ENCODE results near the gene HORMAD2. TPM values are rescaled to one million over a fixed set of nuclear protein-coding genes. Genes with fewer than 3 reads are reported as not detected.
"Not testable (repeated sequence)": the region's sequence is repeated elsewhere in the genome, so short reads cannot be mapped to it uniquely, and the experiment has no call there.

The HORMAD2 gene
- polyA plus RNA-seq, 1 of the 3 experiments (the other 2 are of a cell fraction), result not detected

DNA sequence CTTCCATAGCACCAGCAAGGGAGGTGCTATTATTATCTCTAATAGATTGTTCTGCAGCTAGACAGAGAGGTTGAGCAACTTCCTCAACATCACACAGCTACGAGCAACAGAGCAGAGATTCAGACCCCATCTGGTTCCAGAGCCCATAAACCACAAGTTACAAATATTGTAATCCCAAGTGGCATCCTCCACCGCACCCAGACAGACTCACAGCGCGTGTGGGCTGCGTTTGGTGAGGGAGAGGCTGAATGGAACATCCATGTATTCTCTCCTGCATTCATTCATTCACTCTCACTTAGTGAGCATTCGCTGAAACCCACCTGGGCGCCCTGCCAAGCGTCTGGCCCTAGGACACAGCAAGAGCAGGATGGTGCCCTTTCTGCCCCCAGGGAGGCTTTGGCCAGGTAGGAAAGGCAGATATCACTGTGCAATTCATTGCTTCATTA lies 132.8 kb downstream of the HORMAD2 start:
- Histone ChIP-seq H3K4me3 (ENCODE audit: low read depth in 2 of 2, low read length in 1 of 2) (no peak overlapping the region), H3K36me3 (replicated peaks in 1 of 2; ENCODE audit: control insufficient read depth in 1 of 2, insufficient read depth in 2 of 2, low read length in 1 of 2) (no peaks in the 10 kb centered on the region), H3K9ac (no peak overlapping the region), H4K20me1 (ENCODE audit: insufficient read depth) (no peaks in the 10 kb centered on the region), H3K9me3 (no peaks in the 10 kb centered on the region), H3K9me2 (no peaks in the 10 kb centered on the region), H3K4me1 (ENCODE audit: control insufficient read depth in 1 of 2, insufficient read depth in 2 of 2, low read depth in 1 of 2, low read length in 1 of 2) (peaks cover 25 to 34% of the 10 kb centered on the region in 2 experiments), H3K27ac (ENCODE audit: low read depth in 2 of 2, low read length in 1 of 2) (peak overlapping the region in 1 of 2 experiments; percentile 27; a peak in 2 of 4 replicates), H3K27me3 (ENCODE audit: insufficient read depth) (no peaks in the 10 kb centered on the region), H3K4me2 (no peak overlapping the region), H3K79me2 (ENCODE audit: insufficient read depth) (no peaks in the 10 kb centered on the region), H3F3A (replicated peaks; ENCODE audit: insufficient read depth) (peaks cover 17% of the 10 kb centered on the region), H2AFZ (ENCODE audit: low read depth) (no peak overlapping the region)
- TF ChIP-seq RCOR1 (IDR thresholded peaks at IDR 0.05; ENCODE audit: low read length), result peak; percentile 22; the same call in 1 of the 2 replicates
- TF ChIP-seq TAF1 (IDR thresholded peaks at IDR 0.05; ENCODE audit: borderline replicate concordance, low read depth, low read length), result no peak
- 66% methylated on average over 8 of the region's 8 CpGs for WGBS (ENCODE audit: low lambda C conversion rate)
- POLR2A ChIA-PET, result no interaction called here
- peak; percentile 47 for DNase-seq
- CTCF ChIA-PET, result interaction anchor here (0.9 kb wide), 1 partner anchor 67 kb away, joined by 3 read pairs; no protein-coding TSS in a partner anchor

- Histone ChIP-seq H3K9ac (no peak overlapping the region), H2AFZ (ENCODE audit: low read depth) (no peak overlapping the region), H4K20me1 (ENCODE audit: insufficient read depth) (no peaks in the 10 kb centered on the region), H3K4me2 (no peak overlapping the region), H3K9me3 (no peaks in the 10 kb centered on the region), H3K27ac (ENCODE audit: low read depth in 2 of 2, low read length in 1 of 2) (no peak overlapping the region), H3K9me2 (no peaks in the 10 kb centered on the region), H3K4me1 (ENCODE audit: control insufficient read depth in 1 of 2, insufficient read depth in 2 of 2, low read depth in 1 of 2, low read length in 1 of 2) (peaks cover 12 to 20% of the 10 kb centered on the region in 2 experiments), H3K79me2 (ENCODE audit: insufficient read depth) (no peaks in the 10 kb centered on the region), H3K36me3 (replicated peaks in 1 of 2; ENCODE audit: control insufficient read depth in 1 of 2, insufficient read depth in 2 of 2, low read length in 1 of 2) (no peaks in the 10 kb centered on the region), H3F3A (replicated peaks; ENCODE audit: insufficient read depth) (peaks cover 19% of the 10 kb centered on the region), H3K27me3 (ENCODE audit: insufficient read depth) (no peaks in the 10 kb centered on the region), H3K4me3 (ENCODE audit: low read depth in 2 of 2, low read length in 1 of 2) (no peak overlapping the region)
- no peak for TF ChIP-seq POLR2AphosphoS5 (IDR thresholded peaks at IDR 0.05; ENCODE audit: low read depth, low read length)
- TF ChIP-seq SMC3 (IDR thresholded peaks at IDR 0.05; ENCODE audit: low read depth, low read length), result no peak
- TF ChIP-seq TAF1 (IDR thresholded peaks at IDR 0.05; ENCODE audit: borderline replicate concordance, low read depth, low read length), result no peak
- TF ChIP-seq RXRA (IDR thresholded peaks at IDR 0.05; ENCODE audit: borderline replicate concordance, low read depth), result no peak
- TF ChIP-seq ELF1 (IDR thresholded peaks at IDR 0.05), result no peak
- TF ChIP-seq EP300 (IDR thresholded peaks at IDR 0.05; ENCODE audit: borderline replicate concordance in 1 of 2, low read depth in 1 of 2, low read length in 1 of 2), result no peak
- TF ChIP-seq TEAD4 (IDR thresholded peaks at IDR 0.05; ENCODE audit: borderline replicate concordance, insufficient read depth), result no peak
- TF ChIP-seq, protein P1, sequence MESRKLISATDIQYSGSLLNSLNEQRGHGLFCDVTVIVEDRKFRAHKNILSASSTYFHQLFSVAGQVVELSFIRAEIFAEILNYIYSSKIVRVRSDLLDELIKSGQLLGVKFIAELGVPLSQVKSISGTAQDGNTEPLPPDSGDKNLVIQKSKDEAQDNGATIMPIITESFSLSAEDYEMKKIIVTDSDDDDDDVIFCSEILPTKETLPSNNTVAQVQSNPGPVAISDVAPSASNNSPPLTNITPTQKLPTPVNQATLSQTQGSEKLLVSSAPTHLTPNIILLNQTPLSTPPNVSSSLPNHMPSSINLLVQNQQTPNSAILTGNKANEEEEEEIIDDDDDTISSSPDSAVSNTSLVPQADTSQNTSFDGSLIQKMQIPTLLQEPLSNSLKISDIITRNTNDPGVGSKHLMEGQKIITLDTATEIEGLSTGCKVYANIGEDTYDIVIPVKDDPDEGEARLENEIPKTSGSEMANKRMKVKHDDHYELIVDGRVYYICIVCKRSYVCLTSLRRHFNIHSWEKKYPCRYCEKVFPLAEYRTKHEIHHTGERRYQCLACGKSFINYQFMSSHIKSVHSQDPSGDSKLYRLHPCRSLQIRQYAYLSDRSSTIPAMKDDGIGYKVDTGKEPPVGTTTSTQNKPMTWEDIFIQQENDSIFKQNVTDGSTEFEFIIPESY (IDR thresholded peaks at IDR 0.05; ENCODE audit: borderline replicate concordance, low read depth), result no peak
- no peak for DNase-seq
- CTCF ChIA-PET, result interaction anchor here (0.7 to 1.4 kb wide), 3 partner anchors 10 to 107 kb away, joined by 3 to 5 read pairs (median 4); partner anchors contain the start of gene CASTOR1
- POLR2A ChIA-PET, result no interaction called here
- 79% methylated on average over 8 of the region's 12 CpGs for WGBS (ENCODE audit: low lambda C conversion rate)
These were observed 134.6 kb downstream of the HORMAD2 start for GRCh38 chr22:30214703-30215407.

DNA sequence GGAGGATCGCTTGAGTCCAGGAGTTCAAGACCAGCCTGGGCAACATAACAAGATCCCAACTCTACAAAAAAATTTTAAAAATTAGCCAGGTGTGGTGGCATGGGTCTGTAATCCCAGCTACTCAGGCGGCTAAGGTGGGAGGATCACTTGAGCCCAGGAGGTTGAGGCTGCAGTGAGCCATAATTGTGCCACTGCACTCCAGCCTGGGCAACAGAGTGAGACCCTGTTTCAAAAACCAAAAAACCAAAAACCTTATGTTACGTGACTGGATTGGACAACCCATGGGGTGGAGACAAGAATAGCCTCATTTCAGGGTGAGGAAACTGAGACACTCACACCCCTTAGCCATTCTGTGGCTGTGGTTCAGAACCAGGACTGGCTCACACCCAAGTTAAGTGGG lies 136.0 kb downstream of the HORMAD2 start:
- H3K79me2 ChIP-seq (ENCODE audit: insufficient read depth); H4K20me1 ChIP-seq (ENCODE audit: insufficient read depth); H3K4me3 ChIP-seq (ENCODE audit: low read depth in 2 of 2, low read length in 1 of 2); DNase-seq; POLR2A ChIA-PET; H2AFZ ChIP-seq (ENCODE audit: low read depth); H3K27me3 ChIP-seq (ENCODE audit: insufficient read depth); H3K36me3 ChIP-seq (replicated peaks in 1 of 2; ENCODE audit: control insufficient read depth in 1 of 2, insufficient read depth in 2 of 2, low read length in 1 of 2); H3K9me2 ChIP-seq; CTCF ChIA-PET; H3K9ac ChIP-seq; H3F3A ChIP-seq (replicated peaks; ENCODE audit: insufficient read depth); H3K4me2 ChIP-seq; H3K9me3 ChIP-seq; H3K27ac ChIP-seq (ENCODE audit: low read depth in 2 of 2, low read length in 1 of 2): not testable (repeated sequence)
- WGBS (ENCODE audit: low lambda C conversion rate), result 93% methylated on average over 3 of the region's 3 CpGs
- peaks cover 8 to 12% of the 10 kb centered on the region in 2 experiments; a peak in 3 of 4 replicates for H3K4me1 ChIP-seq (ENCODE audit: control insufficient read depth in 1 of 2, insufficient read depth in 2 of 2, low read depth in 1 of 2, low read length in 1 of 2)
